ENCODE measurements around the gene KIAA0232. TPM values are rescaled to one million over a fixed set of nuclear protein-coding genes. Genes with fewer than 3 reads are reported as not detected.

KIAA0232 gene
- total and polyA plus RNA-seq, 4 donors: 8.9 to 34.4 (median 18.5) TPM

- WGBS: 98% methylated on average over 32 of the region's 32 CpGs
- Histone ChIP-seq H3K9me3 (ENCODE audit: control insufficient read depth in 4 of 4, low read length in 3 of 4) (no peaks in the 10 kb centered on the region), H3K36me3 (ENCODE audit: control insufficient read depth in 4 of 4, insufficient read depth in 3 of 4, low read depth in 1 of 4, low read length in 3 of 4) (peaks cover 2 to 10% (median 4%) of the 10 kb centered on the region in 4 donors), H3K27me3 (ENCODE audit: control insufficient read depth in 4 of 4, insufficient read depth in 4 of 4, low read length in 3 of 4) (no peaks in the 10 kb centered on the region), H3K27ac (ENCODE audit: low read depth in 1 of 2, low read length in 2 of 2) (peak overlapping the region; percentile 23 to 44), H3K9ac (ENCODE audit: low read depth in 1 of 2, low read length in 2 of 2) (no peak overlapping the region), H3K4me3 (ENCODE audit: low read depth in 1 of 3, low read length in 3 of 3) (no peak overlapping the region), H3K4me1 (ENCODE audit: control insufficient read depth in 4 of 4, insufficient read depth in 4 of 4, low read length in 3 of 4) (peaks cover 25 to 74% (median 60%) of the 10 kb centered on the region in 4 donors)
- DNase-seq (ENCODE audit: low spot score): no peak
- TF ChIP-seq EGR1 (IDR thresholded peaks at IDR 0.05; ENCODE audit: low read depth in 2 of 2): no peak
- TF ChIP-seq GABPA (IDR thresholded peaks at IDR 0.05 in 1 of 2, conservative IDR thresholded peaks at IDR 0.05 in 1 of 2): no peak
- TF ChIP-seq HNF4A (conservative IDR thresholded peaks at IDR 0.05): no peak
- no peak for TF ChIP-seq HNF4G (IDR thresholded peaks at IDR 0.05)
- TF ChIP-seq SP1 (IDR thresholded peaks at IDR 0.05): no peak
- TF ChIP-seq ZBTB33 (IDR thresholded peaks at IDR 0.05): no peak
- TF ChIP-seq CTCF (IDR thresholded peaks at IDR 0.05; ENCODE audit: low read depth, low read length, missing input control): no peak
Observed at GRCh38 chr4:6923507-6923906, 141.0 kb downstream of the KIAA0232 start.

GRCh38 chr4:6924361-6924779 is 141.8 kb downstream of the KIAA0232 start:
- TF ChIP-seq EGR1 (IDR thresholded peaks at IDR 0.05; ENCODE audit: low read depth in 2 of 2) (no peak), GABPA (IDR thresholded peaks at IDR 0.05 in 1 of 2, conservative IDR thresholded peaks at IDR 0.05 in 1 of 2) (no peak), HNF4A (conservative IDR thresholded peaks at IDR 0.05) (peak; percentile 27 to 46), YY1 (IDR thresholded peaks at IDR 0.05) (no peak), TAF1 (conservative IDR thresholded peaks at IDR 0.05) (no peak), REST (IDR thresholded peaks at IDR 0.05) (no peak), MAX (IDR thresholded peaks at IDR 0.05) (no peak), HNF4G (IDR thresholded peaks at IDR 0.05) (no peak), RXRA (IDR thresholded peaks at IDR 0.05) (peak; percentile 62 to 76), JUND (IDR thresholded peaks at IDR 0.05) (no peak), FOXA2 (IDR thresholded peaks at IDR 0.05) (no peak), CTCF (IDR thresholded peaks at IDR 0.05; ENCODE audit: low read depth, low read length, missing input control) (peak; percentile 26), ATF3 (IDR thresholded peaks at IDR 0.05) (no peak), SP1 (IDR thresholded peaks at IDR 0.05) (peak; percentile 63), RAD21 (IDR thresholded peaks at IDR 0.05) (peak; percentile 7 to 55), NR2F2 (IDR thresholded peaks at IDR 0.05) (no peak)
- H3K4me3 ChIP-seq (ENCODE audit: low read depth in 1 of 3, low read length in 3 of 3): no peak overlapping the region
- H3K36me3 ChIP-seq (ENCODE audit: control insufficient read depth in 4 of 4, insufficient read depth in 3 of 4, low read depth in 1 of 4, low read length in 3 of 4): peaks cover 2 to 10% (median 4%) of the 10 kb centered on the region in 4 donors
- 49% methylated on average over 12 of the region's 12 CpGs for WGBS
- H3K4me1 ChIP-seq (ENCODE audit: control insufficient read depth in 4 of 4, insufficient read depth in 4 of 4, low read length in 3 of 4): peaks cover 25 to 78% (median 66%) of the 10 kb centered on the region in 4 donors
- no peak overlapping the region for H3K9ac ChIP-seq (ENCODE audit: low read depth in 1 of 2, low read length in 2 of 2)
- peak overlapping the region; percentile 44 to 53 for H3K27ac ChIP-seq (ENCODE audit: low read depth in 1 of 2, low read length in 2 of 2)
- H3K9me3 ChIP-seq (ENCODE audit: control insufficient read depth in 4 of 4, low read length in 3 of 4): no peaks in the 10 kb centered on the region
- no peaks in the 10 kb centered on the region for H3K27me3 ChIP-seq (ENCODE audit: control insufficient read depth in 4 of 4, insufficient read depth in 4 of 4, low read length in 3 of 4)
- no peak for DNase-seq (ENCODE audit: low spot score)
